Transverse colon (tissue), 4 donors: Measurements from ENCODE around the gene ARVCF. TPM values are rescaled to one million over a fixed set of nuclear protein-coding genes. Genes with fewer than 3 reads are reported as not detected.

ENCODE experiments used
- DNase-seq: peaks from one replicate; pipeline ENCODE4 v3.0.0-alpha.2; 2019
- H3K27ac ChIP-seq, 4 donors: fragments of 200-600 bp; sonication (generic); 2 replicates each; pipeline ENCODE4 v1.5.1; 2016 to 2018; ENCODE audit warnings: inconsistent platforms in 4 of 4
- H3K27me3 ChIP-seq: fragments of 200-600 bp; sonication (generic); 2 replicates; pipeline ENCODE4 v1.5.1; 2017; ENCODE audit warnings: inconsistent platforms
- H3K36me3 ChIP-seq, 4 donors: fragments of 200-600 bp; sonication (generic); 2 replicates each; pipeline ENCODE4 v1.5.1; 2017 to 2019; ENCODE audit warnings: inconsistent platforms in 4 of 4
- H3K4me1 ChIP-seq, 4 donors: fragments of 200-600 bp; sonication (generic); 2 replicates each; pipeline ENCODE4 v1.5.1; 2017 to 2020; ENCODE audit warnings: inconsistent platforms in 4 of 4
- H3K4me3 ChIP-seq, 4 donors: fragments of 200-600 bp; sonication (generic); 1 replicate in 1 of 4; 2 replicates in 3 of 4; pipeline versions ENCODE4 v1.5.1 to v1.6.1; 2017 to 2019; ENCODE audit warnings: inconsistent platforms in 4 of 4
- H3K9me3 ChIP-seq, 2 donors: fragments of 200-600 bp; sonication (generic); 2 replicates each; pipeline ENCODE4 v1.5.1; 2017 to 2019; ENCODE audit warnings: inconsistent platforms in 2 of 2
- CTCF ChIP-seq, 5 experiments: fragments of 200-600 bp in 3 of 5; fragments of 450-650 bp in 2 of 5; sonication (generic) in 3 of 5; IDR thresholded peaks; 1 replicate in 2 of 5; 2 replicates in 3 of 5; pipeline ENCODE4 v1.5.1; 2016 to 2017; ENCODE audit warnings: antibody characterized with exemption in 5 of 5, inconsistent platforms in 3 of 5, mild to moderate bottlenecking in 2 of 5, moderate library complexity in 1 of 5
- EP300 ChIP-seq: sonication (generic); formaldehyde crosslinking; IDR thresholded peaks from one replicate; pipeline ENCODE4 v1.6.1; 2017; ENCODE audit warnings: antibody characterized with exemption, low read depth
- POLR2A ChIP-seq: fragments of 450-650 bp; IDR thresholded peaks from one replicate; pipeline ENCODE4 v1.6.1; 2016; ENCODE audit warnings: antibody characterized with exemption, mild to moderate bottlenecking, moderate library complexity
- POLR2AphosphoS5 ChIP-seq, 3 donors: sonication (generic); formaldehyde crosslinking; IDR thresholded peaks; one replicate each; pipeline ENCODE4 v1.6.1; 2016; ENCODE audit warnings: antibody characterized with exemption in 3 of 3
- whole genome bisulfite sequencing, 2 donors: methylation state at CpG; one replicate each; pipeline ENCODE4 v1.1.5; 2018; ENCODE audit warnings: low coverage in 1 of 2; 5-methylcytosine and 5-hydroxymethylcytosine counted together
- in situ Hi-C, 4 donors: fragments of 200-750 bp; cut with MboI; loops; one replicate each; pipeline versions ENCODE4 v1.15.0 to v1.15.1; 2017; ENCODE audit warnings: low sequenced_read_pairs in 3 of 4, low pct_ligation_motif_present in 1 of 4, low pct_unique_long_range_greater_than_20kb in 1 of 4
- intact Hi-C: fragments of 100-400 bp; cut with DNase I; formaldehyde crosslinking; loops from one replicate; pipeline ENCODE4 v1.15.1; 2023; ENCODE audit warnings: low total_unique reads
- total RNA-seq, 4 donors: library from RNA; depleted of rRNA; stranded (reverse); fragments of >200 nt; gene quantifications; one replicate each; pipeline ENCODE4 v1.1.0, GENCODE V29; 2016

ARVCF gene
- total RNA-seq, 4 donors from 2014 or later = 15.3 to 81.6 (median 19.3) TPM

GRCh38 chr22:20026996-20027601 is 10.5 kb upstream of the ARVCF start:
- H3K36me3 ChIP-seq = no peaks in the 10 kb centered on the region
- H3K27me3 ChIP-seq = no peaks in the 10 kb centered on the region
- peaks cover 6 to 11% (median 8%) of the 10 kb centered on the region in 4 donors for H3K4me1 ChIP-seq
- H3K4me3 ChIP-seq = no peak overlapping the region
- 88% methylated on average over 12 of the region's 12 CpGs; no CpG with 5 or more reads in 1 of the 2 donors for WGBS, 2 donors
- intact Hi-C loops = no loop called here
- in situ Hi-C loops = loop anchor here in 1 of 4 donors (10.0 kb wide), 1 partner anchor 62 kb away; no protein-coding TSS in a partner anchor
- DNase-seq = no peak
- no peak overlapping the region for H3K27ac ChIP-seq
- TF ChIP-seq EP300 (no peak), POLR2AphosphoS5 (IDR thresholded peaks at IDR 0.05) (no peak)
- no peaks in the 10 kb centered on the region for H3K9me3 ChIP-seq

GRCh38 chr22:20026204-20026908 is 9.7 kb upstream of the ARVCF start:
- no peak for TF ChIP-seq POLR2A
- no peak for TF ChIP-seq EP300
- TF ChIP-seq POLR2AphosphoS5 (IDR thresholded peaks at IDR 0.05) = no peak
- TF ChIP-seq CTCF (IDR thresholded peaks at IDR 0.05) = no peak
- Histone ChIP-seq H3K27me3 (no peaks in the 10 kb centered on the region), H3K4me1 (peaks cover 10 to 16% (median 14%) of the 10 kb centered on the region in 4 donors), H3K27ac (no peak overlapping the region), H3K4me3 (no peak overlapping the region), H3K36me3 (no peaks in the 10 kb centered on the region), H3K9me3 (no peaks in the 10 kb centered on the region)
- no peak for DNase-seq
- in situ Hi-C loops (loop anchor here in 1 of 4 donors (10.0 kb wide), 1 partner anchor 62 kb away; no protein-coding TSS in a partner anchor), intact Hi-C loops (no loop called here)
- WGBS, 2 donors = 97 to 100% methylated on average over 6 to 13 of the region's 13 CpGs

- intact Hi-C loops = no loop called here
These were observed 9.0 kb upstream of the ARVCF start for GRCh38 chr22:20025401-20026203.

More at GRCh38 chr22:20025401-20026203, 9.0 kb upstream of the ARVCF start:
- in situ Hi-C loops = loop anchor here in 1 of 4 donors (10.0 kb wide), 1 partner anchor 61 kb away; no protein-coding TSS in a partner anchor
- DNase-seq = no peak
- H3K27ac ChIP-seq = no peak overlapping the region
- H3K27me3 ChIP-seq = no peaks in the 10 kb centered on the region
- H3K36me3 ChIP-seq = no peaks in the 10 kb centered on the region
- peaks cover 10 to 18% (median 14%) of the 10 kb centered on the region in 4 donors for H3K4me1 ChIP-seq
- 96 to 100% methylated on average over 1 to 13 of the region's 13 CpGs for WGBS, 2 donors
- H3K4me3 ChIP-seq = no peak overlapping the region
- H3K9me3 ChIP-seq = no peaks in the 10 kb centered on the region
- TF ChIP-seq POLR2A = no peak
- TF ChIP-seq POLR2AphosphoS5 (IDR thresholded peaks at IDR 0.05) = no peak
- TF ChIP-seq CTCF (IDR thresholded peaks at IDR 0.05) = no peak
